Trophoblast cell (in vitro differentiated cells and primary cell): Measurements from ENCODE around the gene S100Z.

Source experiments
- DNase-seq, 2 donors: peaks; one replicate each; pipeline ENCODE4 v3.0.0-alpha.2; 2016
- H2AFZ ChIP-seq: 2 replicates; pipeline ENCODE4 v1.6.1; 2013; ENCODE audit warnings: low read length, moderate library complexity, mild to moderate bottlenecking; ENCODE audit not compliant: insufficient read depth, poor library complexity
- H2AK5ac ChIP-seq: 2 replicates; pipeline ENCODE4 v1.6.1; 2013; ENCODE audit warnings: mild to moderate bottlenecking, low read length
- H2BK120ac ChIP-seq: 2 replicates; pipeline ENCODE4 v1.6.1; 2013; ENCODE audit warnings: low read length, mild to moderate bottlenecking, moderate library complexity; ENCODE audit not compliant: insufficient read depth, poor library complexity
- H2BK12ac ChIP-seq: 2 replicates; pipeline ENCODE4 v1.6.1; 2013; ENCODE audit warnings: mild to moderate bottlenecking, low read length, moderate library complexity
- H2BK5ac ChIP-seq: 2 replicates; pipeline ENCODE4 v1.6.1; 2013; ENCODE audit warnings: low read length, low read depth, moderate library complexity, mild to moderate bottlenecking; ENCODE audit not compliant: poor library complexity
- H3K14ac ChIP-seq: 2 replicates; pipeline ENCODE4 v1.6.1; 2013; ENCODE audit warnings: mild to moderate bottlenecking, low read length
- H3K18ac ChIP-seq: 2 replicates; pipeline ENCODE4 v1.6.1; 2013; ENCODE audit warnings: mild to moderate bottlenecking, low read length
- H3K23ac ChIP-seq: 2 replicates; pipeline ENCODE4 v1.6.1; 2013; ENCODE audit warnings: low read length
- H3K27ac ChIP-seq: 2 replicates; pipeline ENCODE4 v1.5.1; 2013; ENCODE audit warnings: low read depth, mild to moderate bottlenecking, inconsistent platforms, low read length, moderate library complexity
- H3K27me3 ChIP-seq: 2 replicates; pipeline ENCODE4 v1.6.1; 2013; ENCODE audit warnings: inconsistent platforms, mild to moderate bottlenecking, low read length, moderate library complexity; ENCODE audit not compliant: insufficient read depth
- H3K36me3 ChIP-seq, 2 experiments: 1 replicate in 1 of 2; 2 replicates in 1 of 2; pipeline ENCODE4 v1.6.1; 2013; ENCODE audit warnings: low read length in 2 of 2, mild to moderate bottlenecking in 2 of 2, moderate library complexity in 1 of 2; ENCODE audit not compliant: insufficient read depth in 2 of 2, control insufficient read depth in 1 of 2
- H3K4ac ChIP-seq: 2 replicates; pipeline ENCODE4 v1.6.1; 2013; ENCODE audit warnings: low read depth, mild to moderate bottlenecking, low read length, moderate library complexity
- H3K4me1 ChIP-seq, 2 experiments: 1 replicate in 1 of 2; 2 replicates in 1 of 2; pipeline ENCODE4 v1.6.1; 2013; ENCODE audit warnings: low read length in 2 of 2, mild to moderate bottlenecking in 2 of 2, moderate library complexity in 1 of 2; ENCODE audit not compliant: insufficient read depth in 2 of 2, control insufficient read depth in 1 of 2
- H3K4me2 ChIP-seq: 2 replicates; pipeline ENCODE4 v1.6.1; 2013; ENCODE audit warnings: inconsistent platforms, mild to moderate bottlenecking, low read length, moderate library complexity
- H3K4me3 ChIP-seq: 2 replicates; pipeline ENCODE4 v1.5.1; 2013; ENCODE audit warnings: mild to moderate bottlenecking, low read depth, low read length, inconsistent platforms
- H3K79me1 ChIP-seq: one replicate; pipeline ENCODE4 v1.6.1; 2013; ENCODE audit warnings: low read length
- H3K79me2 ChIP-seq: 2 replicates; pipeline ENCODE4 v1.6.1; 2013; ENCODE audit warnings: low read length, mild to moderate bottlenecking; ENCODE audit not compliant: control insufficient read depth, insufficient read depth, poor library complexity
- H3K9ac ChIP-seq: 2 replicates; pipeline ENCODE4 v1.6.1; 2013; ENCODE audit warnings: mild to moderate bottlenecking, low read length
- H3K9me3 ChIP-seq: 2 replicates; pipeline ENCODE4 v1.6.1; 2013; ENCODE audit warnings: low read depth, mild to moderate bottlenecking, control low read depth, inconsistent platforms, low read length; ENCODE audit not compliant: insufficient read depth
- H4K12ac ChIP-seq: 2 replicates; pipeline ENCODE4 v1.6.1; 2013; ENCODE audit warnings: low read depth, mild to moderate bottlenecking, low read length, moderate library complexity
- H4K8ac ChIP-seq: 2 replicates; pipeline ENCODE4 v1.6.1; 2013; ENCODE audit warnings: low read depth, mild to moderate bottlenecking, low read length, moderate library complexity
- H4K91ac ChIP-seq: one replicate; pipeline ENCODE4 v1.6.1; 2013; ENCODE audit warnings: low read depth, mild to moderate bottlenecking, low read length, moderate library complexity
- WGBS: extraction: QIAGEN DNeasy Blood & Tissue Kit; methylation state at CpG from one replicate; pipeline ENCODE4 v1.1.7; 2013; ENCODE audit warnings: missing lambda C conversion rate; ENCODE audit not compliant: insufficient read length, insufficient coverage; ENCODE audit errors: extremely low coverage; 5-methylcytosine and 5-hydroxymethylcytosine counted together

Gene S100Z

DNA sequence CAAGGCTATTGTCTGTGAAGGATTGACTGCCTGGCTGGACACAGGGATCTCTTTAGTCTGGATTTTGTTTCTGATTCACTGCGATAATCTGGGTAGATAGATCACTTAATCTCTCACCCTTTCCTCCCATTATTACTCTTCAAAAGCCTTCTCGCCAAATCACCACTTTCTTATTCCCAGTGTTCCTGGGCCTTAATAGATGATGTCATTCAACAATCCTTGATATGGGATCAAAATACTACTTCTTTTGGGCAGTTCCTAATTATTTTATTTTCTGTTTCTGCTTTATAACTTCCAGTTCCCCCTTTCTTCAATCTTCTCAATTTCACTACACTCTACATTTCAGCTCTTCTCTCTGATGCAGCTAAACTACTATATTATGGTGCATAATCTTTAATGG lies 96.3 kb downstream of the S100Z start:
- H4K91ac ChIP-seq = no peak overlapping the region
- no peak overlapping the region for H2BK12ac ChIP-seq
- H3K79me2 ChIP-seq = no peaks in the 10 kb centered on the region
- no peak overlapping the region for H3K23ac ChIP-seq
- no peak overlapping the region for H2AK5ac ChIP-seq
- H2BK5ac ChIP-seq = no peak overlapping the region
- H2BK120ac ChIP-seq = no peak overlapping the region
- no peak overlapping the region for H4K8ac ChIP-seq
- H2AFZ ChIP-seq = no peak overlapping the region
- DNase-seq = no peak
- 100% methylated on average over 1 of the region's 2 CpGs for WGBS
- H3K4ac ChIP-seq = no peak overlapping the region
- no peaks in the 10 kb centered on the region for H3K9me3 ChIP-seq
- no peak overlapping the region for H3K27ac ChIP-seq
- H3K79me1 ChIP-seq = no peaks in the 10 kb centered on the region
- no peaks in the 10 kb centered on the region for H3K36me3 ChIP-seq
- no peak overlapping the region for H3K9ac ChIP-seq
- H3K14ac ChIP-seq = no peak overlapping the region
- H3K18ac ChIP-seq = no peak overlapping the region
- no peaks in the 10 kb centered on the region for H3K27me3 ChIP-seq
- no peak overlapping the region for H3K4me3 ChIP-seq
- H4K12ac ChIP-seq = no peak overlapping the region
- H3K4me1 ChIP-seq = no peaks in the 10 kb centered on the region
- H3K4me2 ChIP-seq = no peak overlapping the region

DNA sequence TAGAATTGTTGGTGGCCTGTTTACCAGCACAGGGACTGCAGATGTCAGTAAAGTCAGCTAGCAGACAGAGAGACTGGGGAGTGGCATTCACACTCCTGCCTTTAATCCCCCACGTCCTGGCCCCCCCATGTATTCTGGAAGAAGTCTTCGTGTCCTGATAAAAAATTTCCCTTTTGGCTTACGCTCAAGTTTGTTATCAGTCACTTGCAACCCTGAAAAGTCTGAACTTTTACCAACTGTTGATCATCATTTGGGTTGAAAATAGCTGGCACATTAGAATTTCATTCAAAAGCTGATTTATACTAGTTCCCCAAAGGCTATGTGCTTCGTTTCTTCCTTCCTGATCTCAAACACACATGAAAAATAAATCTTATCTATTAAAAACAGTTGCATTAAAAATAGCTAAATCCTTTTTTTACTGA lies 97.3 kb downstream of the S100Z start:
- Histone ChIP-seq H2BK5ac (no peak overlapping the region), H4K91ac (no peak overlapping the region), H3K9ac (no peak overlapping the region), H3K4me2 (no peak overlapping the region), H3K4me1 (no peaks in the 10 kb centered on the region), H3K27me3 (peaks cover 3% of the 10 kb centered on the region), H3K4ac (no peak overlapping the region), H2AFZ (no peak overlapping the region), H2BK120ac (no peak overlapping the region), H3K79me1 (no peaks in the 10 kb centered on the region), H3K79me2 (no peaks in the 10 kb centered on the region), H3K23ac (no peak overlapping the region), H3K4me3 (no peak overlapping the region), H4K8ac (no peak overlapping the region), H2AK5ac (no peak overlapping the region), H3K18ac (no peak overlapping the region), H4K12ac (no peak overlapping the region), H2BK12ac (no peak overlapping the region), H3K27ac (no peak overlapping the region), H3K9me3 (no peaks in the 10 kb centered on the region), H3K36me3 (no peaks in the 10 kb centered on the region), H3K14ac (no peak overlapping the region)
- no peak for DNase-seq
- no CpG with 5 or more reads among the region's 4 CpGs for WGBS

DNA sequence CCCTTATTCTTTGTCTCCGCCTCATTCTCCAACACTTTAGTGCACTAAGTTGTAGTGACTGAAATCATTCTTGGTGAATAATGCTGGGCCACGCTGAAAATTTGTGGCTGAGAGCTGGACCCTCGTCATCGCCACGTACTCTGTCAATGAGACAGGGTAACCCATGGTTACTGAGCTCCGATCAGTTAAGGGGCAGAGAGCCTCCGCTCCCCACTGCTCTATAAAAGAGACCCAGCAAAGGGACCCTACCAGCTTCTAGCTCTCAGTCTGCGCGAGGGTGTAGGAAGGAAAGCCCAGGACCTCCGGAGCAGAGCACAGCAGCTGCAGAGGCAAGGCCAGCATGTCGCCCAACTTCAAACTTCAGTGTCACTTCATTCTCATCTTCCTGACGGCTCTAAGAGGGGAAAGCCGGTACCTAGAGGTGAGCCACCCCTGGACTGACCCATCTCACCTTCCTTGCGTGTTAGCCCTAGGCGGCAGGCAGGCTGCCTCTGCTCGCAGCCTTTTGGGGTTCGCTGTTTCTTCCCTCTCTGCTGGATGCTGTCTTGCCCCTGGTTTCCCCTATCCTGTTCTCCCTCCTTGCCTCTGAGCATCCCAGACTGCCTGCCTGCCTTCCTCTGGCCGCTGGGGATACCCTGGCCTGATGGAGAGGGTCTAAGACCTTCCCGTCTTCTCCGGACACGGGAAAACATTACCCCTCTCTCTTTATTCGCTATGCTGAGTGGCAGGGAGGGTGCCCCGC lies 103.2 kb downstream of the S100Z start, which contains the start of gene CRHBP:
TSS of gene CRHBP (plus strand) at position 251 of the 742 bp plus-strand sequence. CDS start at position 341, 90 bp downstream.
- Histone ChIP-seq H3K4me3 (peak within 1 kb of the TSS; percentile 7), H3K79me2 (no peaks in the 10 kb centered on the region), H2AK5ac (no peak within 1 kb of the TSS), H3K9me3 (peaks cover 4% of the 10 kb centered on the region), H3K18ac (no peak within 1 kb of the TSS), H2BK120ac (no peak within 1 kb of the TSS), H3K4me2 (peak within 1 kb of the TSS; percentile 73), H3K14ac (no peak within 1 kb of the TSS), H4K91ac (no peak within 1 kb of the TSS), H3K9ac (no peak within 1 kb of the TSS), H3K36me3 (no peaks in the 10 kb centered on the region), H3K27ac (no peak within 1 kb of the TSS), H4K12ac (no peak within 1 kb of the TSS), H3K27me3 (peaks cover 32% of the 10 kb centered on the region), H3K4ac (no peak within 1 kb of the TSS), H4K8ac (no peak within 1 kb of the TSS), H3K23ac (no peak within 1 kb of the TSS), H2BK12ac (no peak within 1 kb of the TSS), H2BK5ac (no peak within 1 kb of the TSS), H2AFZ (peak within 1 kb of the TSS; percentile 30), H3K79me1 (no peaks in the 10 kb centered on the region), H3K4me1 (peaks cover 10 to 12% of the 10 kb centered on the region in 2 experiments)
- DNase-seq = no peak
- WGBS = no CpG with 5 or more reads among the region's 23 CpGs

DNA sequence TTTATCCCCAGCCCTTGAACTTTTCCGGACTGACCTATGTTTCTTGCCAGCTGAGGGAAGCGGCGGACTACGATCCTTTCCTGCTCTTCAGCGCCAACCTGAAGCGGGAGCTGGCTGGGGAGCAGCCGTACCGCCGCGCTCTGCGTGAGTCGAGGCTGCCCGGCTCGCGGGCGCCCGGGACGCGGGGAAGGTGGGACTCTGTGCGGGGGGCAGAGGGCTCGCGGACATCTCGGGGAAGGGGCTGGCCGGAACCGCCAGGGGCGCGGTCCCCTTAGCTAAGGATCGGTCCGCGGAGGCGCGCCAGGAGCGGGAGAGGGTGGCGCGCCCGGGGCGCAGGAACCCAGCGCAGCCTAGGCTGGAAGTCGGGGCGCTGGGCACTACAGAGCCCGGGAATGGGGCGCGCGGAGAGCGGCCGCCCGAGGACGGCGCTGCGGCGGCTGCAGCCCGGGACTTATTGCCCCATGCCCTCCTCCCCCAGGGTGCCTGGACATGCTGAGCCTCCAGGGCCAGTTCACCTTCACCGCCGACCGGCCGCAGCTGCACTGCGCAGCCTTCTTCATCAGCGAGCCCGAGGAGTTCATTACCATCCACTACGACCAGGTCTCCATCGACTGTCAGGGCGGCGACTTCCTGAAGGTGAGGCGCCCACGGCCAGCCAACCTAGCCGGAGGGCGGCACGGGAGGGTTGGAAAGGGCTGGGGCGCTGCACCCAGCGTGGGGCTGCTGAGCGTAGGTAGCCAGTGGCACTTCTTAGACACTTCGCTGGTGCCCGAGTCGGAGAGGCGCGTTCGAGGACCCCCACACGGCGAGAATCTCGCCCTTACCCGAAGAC lies 104.0 kb downstream of the S100Z start:
- H3K27ac ChIP-seq = no peak overlapping the region
- H3K4me2 ChIP-seq = peak overlapping the region; percentile 73
- H3K9me3 ChIP-seq = peaks cover 4% of the 10 kb centered on the region
- no peak overlapping the region for H2BK5ac ChIP-seq
- no peak overlapping the region for H4K91ac ChIP-seq
- no peak overlapping the region for H3K9ac ChIP-seq
- H3K4me3 ChIP-seq = peak overlapping the region; percentile 20
- H3K4me1 ChIP-seq = peaks cover 10 to 14% of the 10 kb centered on the region in 2 experiments
- peaks cover 32% of the 10 kb centered on the region for H3K27me3 ChIP-seq
- no peak overlapping the region for H3K23ac ChIP-seq
- no peak overlapping the region for H4K8ac ChIP-seq
- no peaks in the 10 kb centered on the region for H3K79me2 ChIP-seq
- H3K14ac ChIP-seq = no peak overlapping the region
- H4K12ac ChIP-seq = no peak overlapping the region
- H2AFZ ChIP-seq = peak overlapping the region; percentile 30
- DNase-seq = no peak
- no peaks in the 10 kb centered on the region for H3K36me3 ChIP-seq
- H2BK120ac ChIP-seq = no peak overlapping the region
- no peak overlapping the region for H3K18ac ChIP-seq
- H3K79me1 ChIP-seq = no peaks in the 10 kb centered on the region
- no peak overlapping the region for H2AK5ac ChIP-seq
- H2BK12ac ChIP-seq = no peak overlapping the region
- WGBS = no CpG with 5 or more reads among the region's 81 CpGs
- no peak overlapping the region for H3K4ac ChIP-seq
